H9 (cell line): ENCODE measurements around the gene UCKL1. TPM values are rescaled to one million over a fixed set of nuclear protein-coding genes. Genes with fewer than 3 reads are reported as not detected.
A peak's percentile ranks its signal among the peaks of the same experiment; 100 is the strongest.

ENCODE experiments used
- DNase-seq: peaks from one replicate; pipeline ENCODE4 v3.0.0-alpha.2; 2017
- H2AFZ ChIP-seq: one replicate; pipeline ENCODE4 v1.6.1; 2013; ENCODE audit warnings: mild to moderate bottlenecking, low read length, control low read depth, moderate library complexity
- H2AK5ac ChIP-seq: 2 replicates; pipeline ENCODE4 v1.6.1; 2013; ENCODE audit warnings: low read length, control low read depth, mixed read lengths; ENCODE audit not compliant: insufficient read length
- H2BK120ac ChIP-seq: one replicate; pipeline ENCODE4 v1.6.1; 2013; ENCODE audit warnings: low read depth, mild to moderate bottlenecking, low read length, control low read depth, inconsistent platforms; ENCODE audit not compliant: poor library complexity, severe bottlenecking
- H2BK12ac ChIP-seq: 2 replicates; pipeline ENCODE4 v1.6.1; 2013; ENCODE audit warnings: low read length, control low read depth, mixed read lengths, low read depth; ENCODE audit not compliant: insufficient read length
- H2BK15ac ChIP-seq: 2 replicates; pipeline ENCODE4 v1.6.1; 2013; ENCODE audit warnings: low read depth, low read length, control low read depth
- H2BK20ac ChIP-seq: one replicate; pipeline ENCODE4 v1.6.1; 2013; ENCODE audit warnings: low read depth, mild to moderate bottlenecking, low read length, control low read depth, inconsistent platforms; ENCODE audit not compliant: poor library complexity, severe bottlenecking
- H2BK5ac ChIP-seq: 2 replicates; pipeline ENCODE4 v1.6.1; 2013; ENCODE audit warnings: low read length, control low read depth, mixed read lengths; ENCODE audit not compliant: insufficient read length
- H3K14ac ChIP-seq: 2 replicates; pipeline ENCODE4 v1.6.1; 2013; ENCODE audit warnings: low read length, control low read depth; ENCODE audit not compliant: insufficient read depth
- H3K18ac ChIP-seq: 2 replicates; pipeline ENCODE4 v1.6.1; 2013; ENCODE audit warnings: low read depth, mild to moderate bottlenecking, mixed read lengths, low read length, control low read depth; ENCODE audit not compliant: insufficient read length
- H3K23ac ChIP-seq: 2 replicates; pipeline ENCODE4 v1.6.1; 2013; ENCODE audit warnings: low read length, control low read depth, mixed read lengths, low read depth; ENCODE audit not compliant: insufficient read length
- H3K23me2 ChIP-seq: 2 replicates; pipeline ENCODE4 v1.6.1; 2013; ENCODE audit warnings: low read depth, mild to moderate bottlenecking, mixed read lengths, low read length, control low read depth; ENCODE audit not compliant: insufficient read length, poor library complexity, severe bottlenecking
- H3K27ac ChIP-seq: 2 replicates; pipeline ENCODE4 v1.5.1; 2013; ENCODE audit warnings: low read length, control low read depth, mixed read lengths, low read depth; ENCODE audit not compliant: insufficient read length
- H3K27me3 ChIP-seq: 2 replicates; pipeline ENCODE4 v1.6.1; 2013; ENCODE audit warnings: low read length, control low read depth, inconsistent platforms; ENCODE audit not compliant: insufficient read depth
- H3K4ac ChIP-seq: 2 replicates; pipeline ENCODE4 v1.6.1; 2013; ENCODE audit warnings: low read depth, mild to moderate bottlenecking, control low read depth, inconsistent platforms, low read length, moderate library complexity
- H3K4me1 ChIP-seq: 2 replicates; pipeline ENCODE4 v1.6.1; 2013; ENCODE audit warnings: low read length, control low read depth, inconsistent platforms; ENCODE audit not compliant: insufficient read depth
- H3K4me2 ChIP-seq: 2 replicates; pipeline ENCODE4 v1.6.1; 2013; ENCODE audit warnings: low read length, control low read depth, mixed read lengths; ENCODE audit not compliant: insufficient read length, insufficient read depth
- H3K56ac ChIP-seq: 2 replicates; pipeline ENCODE4 v1.6.1; 2013; ENCODE audit warnings: low read depth, mild to moderate bottlenecking, mixed read lengths, low read length, control low read depth; ENCODE audit not compliant: insufficient read length
- H3K79me1 ChIP-seq: 2 replicates; pipeline ENCODE4 v1.6.1; 2013; ENCODE audit warnings: low read depth, mild to moderate bottlenecking, moderate library complexity, low read length, control low read depth, inconsistent platforms; ENCODE audit not compliant: insufficient read depth, poor library complexity, severe bottlenecking
- H3K79me2 ChIP-seq: 2 replicates; pipeline ENCODE4 v1.6.1; 2013; ENCODE audit warnings: low read length, control low read depth, inconsistent platforms; ENCODE audit not compliant: insufficient read depth
- H3K9ac ChIP-seq: 2 replicates; pipeline ENCODE4 v1.6.1; 2013; ENCODE audit warnings: low read length, control low read depth, mixed read lengths; ENCODE audit not compliant: insufficient read length; ENCODE audit errors: extremely low read depth
- H3K9me3 ChIP-seq: one replicate; pipeline ENCODE4 v1.6.1; 2013; ENCODE audit warnings: low read depth, low read length, inconsistent platforms; ENCODE audit not compliant: control insufficient read depth
- H3T11ph ChIP-seq: one replicate; pipeline ENCODE4 v1.6.1; 2013; ENCODE audit warnings: mild to moderate bottlenecking, low read length, control low read depth, inconsistent platforms
- H4K20me1 ChIP-seq: one replicate; pipeline ENCODE4 v1.6.1; 2013; ENCODE audit not compliant: control insufficient read depth, insufficient read length, insufficient read depth
- H4K5ac ChIP-seq: 2 replicates; pipeline ENCODE4 v1.6.1; 2013; ENCODE audit warnings: low read depth, mild to moderate bottlenecking, mixed read lengths, low read length, control low read depth; ENCODE audit not compliant: insufficient read length
- H4K8ac ChIP-seq: replicated peaks from 2 replicates; pipeline ENCODE4 v1.6.1; 2013; ENCODE audit warnings: low read length, control low read depth, mixed read lengths, low read depth; ENCODE audit not compliant: insufficient read length
- H4K91ac ChIP-seq: 2 replicates; pipeline ENCODE4 v1.6.1; 2013; ENCODE audit warnings: low read depth, mild to moderate bottlenecking, moderate library complexity, mixed read lengths, low read length, control low read depth; ENCODE audit not compliant: insufficient read length
- H3K27ac Mint-ChIP-seq, 3 experiments: 2 replicates in 2 of 3; 3 replicates in 1 of 3; pipeline ENCODE4 v1.8.0; 2020 to 2021; ENCODE audit warnings: mixed read lengths in 3 of 3, mild to moderate bottlenecking in 1 of 3, moderate library complexity in 1 of 3
- H3K27me3 Mint-ChIP-seq: 2 replicates; pipeline ENCODE4 v1.8.0; 2021; ENCODE audit warnings: low read depth, mild to moderate bottlenecking, moderate library complexity, mixed read lengths
- H3K36me3 Mint-ChIP-seq, 3 experiments: 2 replicates in 2 of 3; 3 replicates in 1 of 3; pipeline ENCODE4 v1.8.0; 2020 to 2021; ENCODE audit warnings: low read depth in 3 of 3, mixed read lengths in 3 of 3; ENCODE audit not compliant: insufficient read depth in 1 of 3
- H3K4me1 Mint-ChIP-seq, 2 experiments: 2 replicates each; pipeline ENCODE4 v1.8.0; 2020; ENCODE audit warnings: mixed read lengths in 2 of 2
- H3K4me3 Mint-ChIP-seq, 2 experiments: 2 replicates in 1 of 2; 3 replicates in 1 of 2; pipeline ENCODE4 v1.8.0; 2020 to 2021; ENCODE audit warnings: mild to moderate bottlenecking in 2 of 2, mixed read lengths in 2 of 2, moderate library complexity in 1 of 2
- H3K9me3 Mint-ChIP-seq, 2 experiments: 2 replicates in 1 of 2; 3 replicates in 1 of 2; pipeline ENCODE4 v1.8.0; 2020; ENCODE audit warnings: mild to moderate bottlenecking in 2 of 2, mixed read lengths in 2 of 2, moderate library complexity in 1 of 2
- WGBS: extraction: QIAGEN DNeasy Blood & Tissue Kit; methylation state at CpG from one replicate; pipeline ENCODE4 v1.1.7; 2013; ENCODE audit warnings: missing lambda C conversion rate, low lambda C conversion rate, mixed read lengths; ENCODE audit not compliant: insufficient read length; ENCODE audit errors: extremely low coverage; 5-methylcytosine and 5-hydroxymethylcytosine counted together
- total RNA-seq: library from RNA; stranded (reverse); gene quantifications from 2 replicates; pipeline ENCODE4 v1.2.1, GENCODE V29; 2021
- TF ChIP-seq, protein P1 (sequence below): fragments of 200-600 bp; sonication (generic); conservative IDR thresholded peaks from 3 replicates; pipeline ENCODE4 v1.8.0; 2021; ENCODE audit warnings: antibody characterized with exemption, mild to moderate bottlenecking

Gene UCKL1
- total RNA-seq, 1 experiment from 2014 or later, result 40.9 TPM

DNA sequence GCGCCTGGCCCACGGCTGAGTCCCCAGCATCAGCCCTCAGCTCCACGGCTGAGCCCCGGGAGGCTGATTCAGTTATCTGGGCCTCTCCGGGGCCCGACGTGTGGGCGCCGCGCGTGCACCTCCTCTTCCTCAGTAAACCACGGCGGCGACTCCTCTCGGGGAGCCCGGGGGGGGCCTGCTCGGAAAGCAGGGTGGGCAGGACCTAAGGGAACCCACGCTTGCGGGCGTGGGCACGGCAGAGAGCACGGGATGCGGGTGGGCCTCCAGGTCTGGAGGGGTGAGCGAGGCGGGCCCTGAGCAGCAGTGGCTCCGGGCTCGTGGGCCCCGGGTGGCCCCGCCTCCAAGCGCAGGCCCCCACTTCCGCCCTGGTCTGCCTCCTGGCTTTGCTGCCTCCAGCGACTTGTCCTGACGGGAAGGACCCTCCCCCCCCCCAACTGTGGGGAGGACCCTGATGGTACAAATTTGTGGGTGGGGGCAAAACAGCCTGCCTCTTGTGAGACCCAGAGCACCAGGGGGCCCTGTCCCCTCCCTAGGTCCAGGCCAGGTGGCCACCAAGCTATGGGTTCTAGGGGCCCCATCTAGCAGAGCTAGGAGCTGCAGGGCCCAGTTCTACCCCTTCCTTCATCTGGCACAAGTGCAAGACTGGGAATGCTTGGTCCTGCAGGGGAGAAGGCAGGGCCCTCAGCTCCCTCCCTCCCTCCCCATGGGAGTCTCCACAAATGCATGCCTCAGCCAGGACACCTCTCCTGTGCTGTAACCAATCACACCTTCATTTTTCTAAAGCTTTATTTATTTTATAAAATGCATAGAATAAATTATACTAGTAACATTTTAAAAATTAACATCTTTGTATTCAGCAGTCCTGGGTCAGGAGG lies 16.9 kb downstream of the UCKL1 start:
- no peak overlapping the region for H3K4ac ChIP-seq
- no peak overlapping the region for H3T11ph ChIP-seq
- no peak overlapping the region for H2AK5ac ChIP-seq
- 0 out of 2 replicates have a peak, but pooled peaks cover 4% of the 10 kb centered on the region for H3K79me2 ChIP-seq
- no peaks in the 10 kb centered on the region for H4K20me1 ChIP-seq
- H3K27me3 ChIP-seq, result no peaks in the 10 kb centered on the region
- no peak overlapping the region for H2BK120ac ChIP-seq
- 0 out of 2 replicates have a peak overlapping the region, but pooled peaks have one; percentile 38 for H3K14ac ChIP-seq
- no peaks in the 10 kb centered on the region for H3K4me1 ChIP-seq
- H3K23me2 ChIP-seq, result peaks cover 13% of the 10 kb centered on the region
- H4K91ac ChIP-seq, result no peak overlapping the region
- H3K27ac Mint-ChIP-seq, result no peak overlapping the region
- no peaks in the 10 kb centered on the region for H3K9me3 Mint-ChIP-seq
- no peak overlapping the region for H4K8ac ChIP-seq
- no peak overlapping the region for H3K27ac ChIP-seq
- H3K79me1 ChIP-seq, result no peaks in the 10 kb centered on the region
- no peak overlapping the region for H2BK20ac ChIP-seq
- H3K56ac ChIP-seq, result no peak overlapping the region
- H2BK15ac ChIP-seq, result no peak overlapping the region
- TF ChIP-seq, protein P1, sequence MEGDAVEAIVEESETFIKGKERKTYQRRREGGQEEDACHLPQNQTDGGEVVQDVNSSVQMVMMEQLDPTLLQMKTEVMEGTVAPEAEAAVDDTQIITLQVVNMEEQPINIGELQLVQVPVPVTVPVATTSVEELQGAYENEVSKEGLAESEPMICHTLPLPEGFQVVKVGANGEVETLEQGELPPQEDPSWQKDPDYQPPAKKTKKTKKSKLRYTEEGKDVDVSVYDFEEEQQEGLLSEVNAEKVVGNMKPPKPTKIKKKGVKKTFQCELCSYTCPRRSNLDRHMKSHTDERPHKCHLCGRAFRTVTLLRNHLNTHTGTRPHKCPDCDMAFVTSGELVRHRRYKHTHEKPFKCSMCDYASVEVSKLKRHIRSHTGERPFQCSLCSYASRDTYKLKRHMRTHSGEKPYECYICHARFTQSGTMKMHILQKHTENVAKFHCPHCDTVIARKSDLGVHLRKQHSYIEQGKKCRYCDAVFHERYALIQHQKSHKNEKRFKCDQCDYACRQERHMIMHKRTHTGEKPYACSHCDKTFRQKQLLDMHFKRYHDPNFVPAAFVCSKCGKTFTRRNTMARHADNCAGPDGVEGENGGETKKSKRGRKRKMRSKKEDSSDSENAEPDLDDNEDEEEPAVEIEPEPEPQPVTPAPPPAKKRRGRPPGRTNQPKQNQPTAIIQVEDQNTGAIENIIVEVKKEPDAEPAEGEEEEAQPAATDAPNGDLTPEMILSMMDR, result no peak
- no peak overlapping the region for H3K9ac ChIP-seq
- H3K18ac ChIP-seq, result no peak overlapping the region
- H3K4me2 ChIP-seq, result peak overlapping the region; percentile 10
- no peak overlapping the region for H2BK5ac ChIP-seq
- no peak overlapping the region for H3K23ac ChIP-seq
- H3K4me1 Mint-ChIP-seq, result peaks cover 3 to 9% of the 10 kb centered on the region in 2 experiments
- no peak overlapping the region for H4K5ac ChIP-seq
- DNase-seq, result peak; percentile 56
- peaks cover 2 to 30% (median 27%) of the 10 kb centered on the region in 3 experiments; a peak in 6 of 7 replicates for H3K36me3 Mint-ChIP-seq
- H3K4me3 Mint-ChIP-seq, result no peak overlapping the region
- no peaks in the 10 kb centered on the region for H3K9me3 ChIP-seq
- H2BK12ac ChIP-seq, result no peak overlapping the region
- no peak overlapping the region for H2AFZ ChIP-seq
- no peaks in the 10 kb centered on the region for H3K27me3 Mint-ChIP-seq
- no CpG with 5 or more reads among the region's 33 CpGs for WGBS
